CD4-positive, alpha-beta T cell treated with Interleukin-2 at 100 ng/mL for 4 hours (primary cell): ENCODE data around the gene KCNQ2.

Experiments used
- DNase-seq: peaks from one replicate; pipeline ENCODE4 v3.0.0-alpha.2; 2020; ENCODE audit warnings: low spot score

The KCNQ2 gene

DNA sequence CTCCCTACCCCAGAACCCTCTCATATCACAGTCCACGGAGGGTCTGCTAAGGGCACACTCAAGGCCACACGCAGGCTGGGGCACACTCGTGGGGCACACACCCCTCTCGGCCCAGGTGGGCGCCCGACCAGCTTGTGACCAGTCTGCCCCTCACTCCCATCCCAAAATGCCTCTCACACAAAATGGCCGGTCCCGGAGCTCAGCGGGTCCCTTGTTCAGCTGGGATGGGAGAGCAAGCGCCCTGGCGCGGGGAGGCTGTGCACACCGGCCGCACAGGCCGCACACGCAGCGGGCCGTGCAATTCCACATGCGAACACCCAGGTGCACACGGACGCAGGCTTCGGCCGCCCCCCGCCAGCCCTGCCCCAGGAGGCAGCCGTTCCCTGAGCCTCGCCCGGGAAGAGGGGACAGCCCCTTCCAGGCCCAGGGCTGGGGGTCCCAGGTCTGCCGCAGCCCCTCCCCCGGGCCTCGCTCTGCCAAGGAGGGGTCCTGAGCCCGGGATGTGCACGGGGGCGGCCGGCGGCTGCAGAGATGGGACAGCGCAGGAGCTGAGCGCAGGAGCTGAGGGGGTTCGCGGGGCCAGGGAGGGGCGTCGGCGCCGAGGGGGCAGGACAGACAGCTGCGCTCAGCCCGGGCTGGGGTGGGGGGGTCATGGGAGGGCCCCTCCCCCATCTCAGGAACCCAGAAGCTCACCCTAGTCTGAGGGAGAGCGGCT lies 1.3 kb downstream of the KCNQ2 start:
- DNase-seq: no peak

DNA sequence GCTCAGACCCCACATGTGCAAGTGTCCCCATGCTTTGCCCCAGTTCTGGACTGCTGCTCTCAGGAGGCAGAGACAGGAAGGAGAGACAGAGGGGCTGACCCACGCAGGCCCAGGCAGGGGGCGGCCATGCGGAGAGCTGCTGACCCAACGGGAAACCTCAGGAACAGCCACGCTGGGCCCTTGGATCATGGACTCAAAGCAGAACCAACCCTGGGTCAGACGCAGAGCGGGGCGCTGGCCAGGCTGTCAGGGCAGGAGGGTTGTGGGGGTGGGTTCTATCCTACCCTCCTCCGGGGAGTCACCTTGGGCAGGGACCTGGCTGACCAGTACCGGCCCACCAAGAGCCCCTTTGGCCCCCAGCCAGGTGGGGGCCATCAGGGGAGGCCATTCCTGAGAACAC lies 2.0 kb downstream of the KCNQ2 start:
- no peak for DNase-seq

DNA sequence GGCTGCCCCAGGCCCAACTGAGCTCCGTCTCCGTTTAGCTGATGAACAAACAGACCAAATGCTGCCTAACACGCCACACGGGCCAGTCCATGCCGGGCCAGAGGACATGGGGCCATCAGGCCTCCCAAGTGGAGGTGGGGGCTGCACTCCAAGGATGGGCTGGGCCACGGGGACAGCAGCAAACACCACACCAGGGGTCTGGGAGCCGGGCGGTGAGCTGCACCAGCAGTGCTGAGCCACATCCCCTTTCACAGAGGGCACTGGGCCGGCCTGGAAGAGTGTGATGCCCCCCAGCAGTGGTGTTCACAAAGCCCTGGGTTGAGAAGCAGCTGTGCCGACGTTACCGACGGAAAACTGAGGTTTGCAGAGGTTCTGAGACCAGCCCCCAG lies 2.7 kb downstream of the KCNQ2 start:
- no peak for DNase-seq

DNA sequence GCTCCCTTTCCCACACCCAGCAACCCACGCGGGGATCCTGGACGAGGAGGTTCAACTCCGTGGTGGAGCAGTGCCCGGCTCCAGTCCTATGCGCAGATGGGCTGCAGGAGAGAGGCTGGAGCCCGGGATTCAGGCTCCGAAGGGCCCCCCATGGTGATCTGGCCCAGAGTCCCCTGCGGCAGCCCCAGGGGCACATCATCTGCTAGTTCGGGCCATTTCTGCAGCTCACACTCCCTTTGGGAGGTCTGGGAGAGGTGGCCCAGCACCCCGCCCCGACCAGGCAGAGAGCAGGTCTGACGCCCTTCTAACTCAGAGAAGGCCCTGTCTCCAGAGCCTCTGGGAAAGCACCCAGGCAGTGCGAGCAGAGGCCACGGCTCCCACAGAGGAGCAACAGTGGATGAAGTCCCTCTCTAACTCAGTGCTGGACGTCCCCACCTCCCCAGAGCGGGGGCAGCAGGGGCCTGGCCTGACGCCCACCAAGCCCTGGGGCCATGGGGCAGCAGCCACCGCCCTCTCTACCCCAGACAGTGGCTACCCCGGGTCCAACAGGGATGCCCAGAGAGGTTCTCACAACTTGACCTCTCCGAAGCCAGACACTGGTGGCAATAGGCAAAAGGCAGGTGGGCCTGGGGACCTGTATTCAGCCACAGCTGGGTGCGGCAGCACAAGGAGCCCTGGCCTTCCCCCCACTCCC lies 3.3 kb downstream of the KCNQ2 start:
- DNase-seq: no peak

DNA sequence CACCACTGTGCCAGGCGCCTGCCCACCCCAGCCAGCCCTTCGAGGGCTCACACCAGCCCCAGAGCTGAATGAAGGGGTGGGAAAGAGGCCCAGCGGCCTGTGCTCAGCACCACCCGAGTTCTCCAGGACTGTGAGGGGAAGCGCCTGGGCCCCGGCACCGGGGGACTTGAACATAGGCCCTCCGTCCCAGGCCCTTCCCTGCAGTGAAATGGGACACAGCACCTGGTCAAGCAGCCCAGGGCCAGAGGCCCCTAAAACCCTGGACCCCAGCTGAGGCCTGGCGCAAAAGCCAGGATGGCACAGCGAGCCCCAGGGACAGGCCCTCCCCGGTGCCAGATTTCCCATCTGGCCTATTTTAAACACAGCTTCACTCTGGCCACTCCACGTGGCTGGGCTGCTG lies 4.0 kb downstream of the KCNQ2 start:
- no peak for DNase-seq

DNA sequence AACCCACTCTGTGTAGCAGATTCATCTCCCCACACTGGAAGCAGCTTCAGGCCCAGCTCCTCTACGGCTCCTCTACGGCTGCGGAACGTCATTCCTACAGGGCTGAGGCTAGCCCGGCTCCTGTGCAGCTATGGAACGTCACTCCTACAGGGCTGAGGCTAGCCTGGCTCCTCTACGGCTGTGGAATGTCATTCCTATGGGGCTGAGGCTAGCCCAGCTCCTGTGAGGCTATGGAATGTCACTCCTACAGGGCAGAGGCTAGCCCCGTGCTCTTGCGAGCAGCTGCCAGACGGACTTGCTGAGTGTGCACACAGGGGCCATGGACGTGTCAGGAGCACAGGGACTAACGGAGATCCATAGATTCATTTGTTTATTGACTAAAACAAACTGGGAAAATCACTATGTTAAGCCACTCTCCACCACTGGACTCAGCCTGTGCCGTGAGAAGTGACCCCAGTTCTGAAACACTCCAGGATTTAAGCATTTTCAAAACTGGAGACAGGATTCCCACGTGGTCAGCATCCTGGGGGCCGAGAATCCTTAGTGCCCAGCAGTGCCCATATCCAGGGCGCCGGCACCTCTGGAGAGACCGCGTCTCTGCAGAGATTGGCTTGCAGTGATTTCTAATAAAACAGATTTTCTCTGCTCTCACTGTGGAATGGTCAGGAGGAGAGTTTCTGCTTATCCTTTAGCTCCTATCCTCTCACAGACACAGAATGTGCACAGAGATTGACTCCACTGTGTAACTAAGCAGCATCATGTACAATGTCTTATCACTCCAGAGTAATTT lies 5.0 kb downstream of the KCNQ2 start:
- no peak for DNase-seq

DNA sequence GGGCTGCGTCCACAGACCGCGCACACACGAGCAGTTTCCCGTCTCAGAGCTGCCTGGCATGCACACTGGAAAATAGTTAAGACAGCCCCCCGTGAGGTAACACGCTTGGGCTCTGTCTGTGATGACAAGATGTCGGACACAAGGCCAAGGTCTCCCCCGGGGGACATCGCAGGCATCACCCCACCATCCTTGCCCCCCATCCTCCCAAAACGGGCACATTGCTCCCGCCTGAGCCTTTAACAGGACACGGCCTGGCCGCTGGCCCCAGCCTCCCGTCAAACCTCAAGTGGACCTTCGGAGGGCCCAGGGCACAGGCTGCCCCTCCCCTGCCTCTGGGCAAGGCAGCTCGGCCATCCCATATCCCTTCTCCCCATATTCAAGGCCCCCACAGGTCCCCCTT lies 5.6 kb downstream of the KCNQ2 start:
- DNase-seq: no peak

DNA sequence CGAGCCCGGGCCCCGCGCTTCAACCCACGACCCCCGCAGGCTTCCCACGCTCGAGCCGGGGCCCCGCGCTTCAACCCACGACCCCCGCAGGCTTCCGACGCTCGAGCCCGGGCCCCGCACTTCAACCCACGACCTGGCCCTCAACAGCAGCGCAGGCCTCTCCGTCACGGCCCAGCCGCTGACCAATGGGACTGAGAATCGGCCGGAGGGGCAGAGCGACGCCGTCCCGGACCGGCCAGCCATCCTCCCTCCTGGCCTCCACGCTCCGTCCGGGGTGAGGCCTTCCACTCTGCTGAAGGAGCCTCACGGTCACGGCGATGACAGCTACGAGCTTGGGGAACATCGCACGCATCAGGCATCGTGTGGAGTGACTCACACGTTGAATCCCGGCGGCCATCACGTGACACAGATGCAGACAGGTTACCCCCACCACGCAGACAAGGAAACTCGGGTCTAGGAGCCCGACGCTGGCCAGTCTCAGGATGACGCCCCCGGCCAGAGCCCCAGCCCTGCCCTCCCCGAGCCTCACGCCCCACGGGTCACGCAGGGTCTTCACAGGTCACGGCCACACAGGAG lies 6.1 kb downstream of the KCNQ2 start:
- DNase-seq: no peak

DNA sequence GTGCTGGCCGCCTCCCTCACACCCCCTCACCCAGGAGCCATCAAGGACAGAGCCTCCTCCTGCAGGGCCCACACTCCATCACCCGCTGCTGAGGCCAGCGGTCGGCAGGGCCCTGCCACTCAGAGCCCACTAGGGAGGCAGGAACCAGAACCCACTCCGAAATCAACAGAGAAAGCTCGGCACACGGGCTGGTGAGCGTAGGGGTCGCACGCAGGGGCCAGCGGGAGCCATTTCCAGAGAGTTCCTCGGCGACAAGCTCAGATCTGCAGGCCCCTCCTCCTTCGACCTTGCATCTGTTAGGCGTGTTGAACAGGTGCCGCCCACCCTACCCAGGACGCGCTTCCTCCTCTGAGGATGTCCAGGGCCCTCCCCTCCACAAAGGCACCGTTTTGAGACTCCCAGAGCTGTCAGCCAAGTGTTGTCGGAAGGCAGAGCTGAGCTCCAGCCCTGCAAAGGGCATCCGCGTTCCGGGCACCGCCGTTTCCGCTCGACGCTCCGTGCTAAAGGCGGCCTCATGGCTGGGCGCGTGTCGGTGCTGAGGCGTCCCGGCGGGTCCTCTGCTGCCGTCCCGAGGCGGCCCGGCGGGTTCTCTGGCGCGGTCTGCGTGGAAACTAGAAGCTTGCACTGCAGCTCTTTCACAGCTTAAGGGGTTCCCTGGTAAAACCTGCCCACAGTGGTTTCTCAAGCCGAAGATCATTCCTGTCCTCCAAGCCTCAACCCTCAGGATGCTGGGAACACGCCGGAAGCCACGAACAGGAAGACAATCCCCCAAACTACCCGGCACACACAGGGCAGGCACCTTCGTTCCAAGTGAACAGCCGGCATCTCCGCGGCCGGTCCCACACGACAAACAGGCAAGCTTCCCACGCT lies 6.8 kb downstream of the KCNQ2 start:
- no peak for DNase-seq

DNA sequence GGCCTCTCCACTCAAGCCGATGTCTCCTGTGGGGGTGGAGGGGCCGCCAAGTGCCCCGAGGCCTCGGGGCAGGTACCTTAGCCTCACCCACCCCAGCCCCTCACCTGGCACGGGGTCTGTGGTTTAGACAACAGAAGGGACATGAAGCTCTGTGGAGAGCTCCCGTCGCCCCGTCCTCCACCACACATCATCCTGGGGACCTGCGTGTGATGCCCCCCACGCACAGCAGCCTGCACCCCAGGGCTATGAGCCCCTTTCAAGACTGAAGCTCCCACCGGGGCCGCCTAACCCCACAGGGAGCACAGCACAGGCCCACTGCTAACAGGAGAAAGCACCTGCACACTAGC lies 8.2 kb downstream of the KCNQ2 start:
- no peak for DNase-seq

DNA sequence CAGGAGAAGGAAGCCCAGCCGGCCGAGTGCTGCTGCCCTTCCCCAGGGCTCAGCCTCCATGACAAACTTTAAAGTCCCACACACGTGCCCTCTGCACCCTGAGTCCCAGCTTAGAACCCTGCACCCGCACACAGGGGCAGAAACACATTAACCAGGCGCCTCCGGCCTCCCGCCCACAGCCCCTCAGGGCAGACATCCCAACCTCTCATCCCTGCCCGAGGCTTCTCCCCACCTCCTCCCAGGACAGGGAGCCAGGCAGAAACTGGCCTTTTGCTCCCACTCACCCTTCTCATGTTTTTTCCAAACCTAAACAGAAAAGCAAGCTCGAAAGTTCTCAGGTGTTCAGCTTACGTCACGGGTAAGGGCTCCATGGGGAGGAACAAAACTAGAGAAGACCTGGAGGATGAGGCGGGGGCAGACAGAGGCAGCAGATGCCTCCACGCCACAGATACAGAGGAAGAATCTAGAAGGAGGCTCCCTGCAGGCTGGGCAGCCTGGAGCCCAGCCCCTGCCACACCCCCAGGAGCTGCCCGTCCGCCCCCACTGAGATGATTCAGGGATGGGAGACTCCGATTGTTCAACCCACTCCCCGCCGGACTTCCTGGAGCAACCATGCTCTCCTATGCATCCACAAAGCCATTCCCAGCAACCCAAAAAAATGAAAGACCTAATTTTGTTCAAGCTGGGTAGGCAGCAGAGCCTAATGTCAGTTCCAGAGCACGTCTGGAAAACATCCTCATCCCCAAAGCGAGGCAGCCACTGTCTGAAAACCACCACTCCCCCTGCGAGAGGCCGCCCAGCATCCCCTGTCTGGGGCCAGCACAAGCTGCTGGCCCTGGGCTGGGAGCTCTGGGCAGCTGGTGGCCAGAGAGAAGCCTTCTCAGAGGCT lies 8.8 kb downstream of the KCNQ2 start:
- no peak for DNase-seq

DNA sequence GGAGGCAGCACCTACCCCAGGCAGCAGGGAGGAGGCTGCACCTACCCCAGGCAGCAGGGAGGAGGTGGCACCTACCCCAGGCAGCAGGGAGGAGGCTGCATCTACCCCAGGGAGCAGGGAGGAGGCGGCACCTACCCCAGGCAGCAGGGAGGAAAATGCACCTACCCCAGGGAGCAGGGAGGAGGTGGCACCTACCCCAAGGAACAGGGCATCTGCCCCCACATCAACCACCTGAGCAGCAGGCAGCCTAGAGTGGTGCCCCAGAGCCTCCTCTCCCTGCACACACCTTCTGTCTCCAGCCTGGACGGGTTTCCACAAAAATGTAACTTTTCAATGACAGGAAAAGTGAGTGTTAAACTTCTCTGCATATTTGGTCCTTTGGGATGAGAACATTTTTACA lies 10.2 kb downstream of the KCNQ2 start:
- DNase-seq: no peak

DNA sequence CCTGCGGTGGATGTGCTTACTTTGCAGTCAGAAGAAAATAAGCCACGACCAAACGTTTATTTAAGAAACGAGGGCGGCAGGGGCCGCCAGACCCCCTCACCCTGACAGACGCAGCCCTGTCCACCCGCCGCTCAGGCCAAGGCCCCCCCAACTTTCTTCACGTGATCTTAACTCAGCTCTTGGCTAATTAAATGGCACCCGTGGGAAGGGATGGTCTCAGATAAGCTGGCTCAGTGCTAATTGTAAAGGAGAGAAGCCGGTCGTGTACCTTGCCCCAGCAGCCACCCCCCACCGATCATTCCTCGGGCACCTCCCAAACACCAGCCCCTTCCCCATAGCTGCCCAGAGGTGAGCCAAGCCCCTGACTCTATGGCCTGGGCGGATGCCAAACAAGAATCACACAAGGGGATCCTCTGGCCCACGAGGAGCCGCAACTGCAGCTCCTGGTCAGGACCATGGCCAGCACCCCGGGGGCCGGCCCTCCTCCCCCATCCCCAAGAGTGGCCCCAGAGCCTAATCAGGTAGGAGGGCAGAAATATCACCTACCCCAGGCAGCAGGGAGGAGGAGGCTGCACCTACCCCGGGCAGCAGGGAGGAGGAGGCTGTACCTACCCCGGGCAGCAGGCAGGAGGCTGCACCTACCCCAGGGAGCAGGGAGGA lies 11.2 kb downstream of the KCNQ2 start:
- DNase-seq: no peak

DNA sequence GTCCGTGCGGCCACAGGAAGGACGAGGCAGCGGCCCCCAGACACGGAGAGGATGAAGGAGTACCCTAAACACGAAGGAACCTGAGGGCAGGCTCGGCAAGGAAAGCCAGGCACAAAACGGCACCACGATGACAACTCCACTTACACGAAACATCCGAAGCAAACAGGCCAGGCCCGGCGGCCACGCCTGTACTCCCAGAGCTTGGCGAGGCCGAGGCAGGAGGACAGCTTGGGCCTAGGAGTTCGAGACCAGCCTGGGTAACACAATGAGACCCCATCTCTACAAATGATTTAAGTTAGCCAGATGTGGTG lies 13.4 kb downstream of the KCNQ2 start:
- DNase-seq: no peak

DNA sequence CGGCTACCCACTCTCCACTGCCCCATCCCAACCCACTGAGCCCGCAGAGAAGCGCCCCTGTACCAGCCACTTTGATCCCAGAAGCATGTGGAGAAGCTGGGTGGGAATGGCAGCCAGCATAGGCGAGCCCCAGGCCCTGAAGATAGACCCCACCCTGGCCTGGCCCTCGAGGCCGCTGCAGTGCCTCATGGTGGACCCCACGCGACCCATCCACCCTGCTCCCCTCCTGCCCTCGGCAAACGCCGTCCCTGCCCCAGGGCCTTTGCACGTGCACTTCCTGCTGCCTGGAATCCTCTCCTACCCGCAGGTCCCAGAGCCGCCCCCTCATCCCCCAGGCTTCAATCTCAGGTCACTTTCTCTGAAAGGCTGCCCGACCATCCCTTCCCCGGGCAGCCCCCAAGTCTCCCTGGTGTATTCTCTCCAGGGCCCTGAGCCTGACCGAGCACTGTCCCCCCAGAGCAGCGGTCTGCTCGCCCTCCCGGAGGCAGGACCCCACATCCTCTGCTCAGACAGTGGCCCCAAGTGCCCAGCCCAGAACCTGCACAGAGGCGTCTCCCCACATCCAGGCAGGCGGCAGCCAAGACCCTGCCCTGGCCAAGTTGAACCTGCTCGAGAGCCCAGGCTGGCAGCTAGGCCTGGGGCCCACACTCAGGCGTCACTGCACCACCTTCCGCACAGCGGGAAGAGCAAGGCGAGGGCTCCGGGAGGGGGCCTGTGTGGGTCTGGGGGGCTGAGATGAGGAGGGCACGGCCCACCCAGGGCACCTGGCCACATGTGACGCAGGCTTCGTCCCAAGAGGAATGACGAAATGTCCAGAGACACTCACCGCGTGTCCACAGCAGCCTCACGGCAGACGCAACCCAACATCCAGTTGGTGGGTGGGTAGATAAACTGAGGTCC lies 14.0 kb downstream of the KCNQ2 start:
- no peak for DNase-seq

DNA sequence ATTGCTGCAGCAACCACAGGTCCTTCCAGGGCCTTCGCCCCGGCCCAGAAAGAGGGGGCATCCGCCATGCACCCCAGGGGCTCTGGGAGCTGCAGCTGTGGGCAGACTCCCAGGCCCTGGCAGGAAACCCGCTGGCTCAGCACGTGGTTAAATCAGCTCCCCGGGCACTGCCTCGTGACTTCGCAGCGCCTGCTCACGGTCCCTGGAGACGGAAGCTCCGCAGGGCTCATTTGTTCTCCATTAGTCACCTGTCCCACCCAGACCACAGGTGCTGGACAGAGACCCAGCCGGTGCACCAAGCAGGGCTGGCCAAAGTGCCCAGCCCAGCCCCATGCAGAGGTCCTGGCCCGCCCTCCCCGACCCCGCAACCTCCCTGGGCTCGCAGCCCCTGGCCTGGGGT lies 14.7 kb downstream of the KCNQ2 start:
- no peak for DNase-seq

DNA sequence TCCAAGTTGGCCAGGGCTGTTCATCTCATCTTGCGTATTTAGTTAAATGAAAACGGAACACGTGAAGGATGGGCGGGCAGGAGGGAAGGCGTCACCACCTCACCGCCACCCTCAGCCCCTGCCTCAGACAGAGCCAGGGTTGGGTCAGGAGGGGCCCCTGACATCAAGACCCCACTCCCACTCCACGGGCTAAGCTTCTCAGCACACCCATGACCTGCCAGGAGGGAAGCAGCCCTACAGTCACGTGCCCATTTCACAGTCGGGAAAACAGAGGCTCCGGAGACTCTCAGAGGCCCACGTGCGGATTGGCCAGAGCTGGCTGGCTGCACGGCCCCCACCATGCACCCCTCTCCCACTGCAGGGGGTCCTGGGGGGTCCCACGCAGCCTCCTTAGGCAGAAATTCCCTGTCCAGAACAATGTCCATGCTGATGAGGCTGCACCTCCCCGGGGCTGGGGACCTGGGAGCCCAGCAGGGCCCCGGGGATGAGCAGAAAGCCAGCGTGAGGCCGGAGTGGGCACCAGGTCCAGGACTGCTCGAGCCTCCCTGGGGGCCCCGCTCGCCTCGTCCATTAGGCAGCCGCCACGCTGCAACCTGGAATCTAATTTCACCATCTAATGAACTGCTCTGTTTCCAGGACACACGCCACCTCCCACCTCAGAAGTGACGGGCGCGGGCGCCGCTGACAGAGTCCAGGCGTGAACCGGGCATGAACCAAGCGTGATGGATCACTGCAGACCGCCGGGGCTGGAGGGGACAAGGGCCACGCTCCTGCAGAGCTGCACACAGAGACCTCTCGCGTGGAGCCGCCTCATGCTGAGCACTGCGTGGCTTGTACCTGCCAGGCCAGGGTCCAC lies 15.8 kb downstream of the KCNQ2 start:
- DNase-seq: no peak

DNA sequence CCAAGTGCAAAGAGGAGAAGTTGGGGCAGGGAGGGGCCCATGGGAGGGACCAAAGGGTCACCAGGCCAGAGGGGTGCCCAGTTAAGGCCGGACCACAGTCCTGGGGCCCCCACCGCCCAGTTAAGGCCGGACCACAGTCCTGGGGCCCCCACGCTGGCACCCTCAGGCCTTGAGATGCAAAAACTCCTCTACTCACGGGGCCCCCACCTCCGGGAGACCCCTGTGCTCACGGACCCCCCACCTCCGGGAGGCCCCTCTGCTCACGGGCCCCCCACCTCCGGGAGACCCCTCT lies 16.9 kb downstream of the KCNQ2 start:
- no peak for DNase-seq
